Motor neuron (in vitro differentiated cells): Measurements from ENCODE around the gene MSL3B.

Source experiments
- ATAC-seq, 8 experiments: fragments of 200-7000 bp; cut with Tn5 transposase; replicated peaks in 6 of 8; 2 replicates each; pipeline ENCODE4 v1.8.0; 2021; ENCODE audit warnings: mild to moderate bottlenecking in 8 of 8, moderate library complexity in 8 of 8
- H3K27ac ChIP-seq, 2 donors: fragments of 250-450 bp; sonication (Bioruptor Pico); 2 replicates each; pipeline ENCODE4 v1.9.0; 2021; ENCODE audit warnings: antibody characterized with exemption in 2 of 2, mild to moderate bottlenecking in 2 of 2, moderate library complexity in 1 of 2
- H3K4me1 ChIP-seq, 2 donors: fragments of 250-450 bp; sonication (Bioruptor Pico); replicated peaks in 1 of 2; 2 replicates each; pipeline ENCODE4 v1.6.1; 2021; ENCODE audit warnings: antibody characterized with exemption in 2 of 2, mild to moderate bottlenecking in 2 of 2, moderate library complexity in 1 of 2
- H3K4me3 ChIP-seq, 5 donors: fragments of 250-450 bp; sonication (Bioruptor Pico); 2 replicates each; pipeline ENCODE4 v1.9.0; 2021; ENCODE audit warnings: antibody characterized with exemption in 5 of 5, mild to moderate bottlenecking in 5 of 5, moderate library complexity in 4 of 5
- WGBS, 10 experiments: fragments of 450-650 bp; shearing (Covaris generic); methylation state at CpG; one replicate each; pipeline ENCODE4 v1.0.0; 2022; 5-methylcytosine and 5-hydroxymethylcytosine counted together
- in situ Hi-C, 9 experiments: fragments of 400-800 bp; cut with MboI; loops; one replicate each; pipeline ENCODE4 v1.15.0; 2021; ENCODE audit warnings: low sequenced_read_pairs in 9 of 9, low pct_unique_long_range_greater_than_20kb in 2 of 9; ENCODE audit not compliant: unreplicated experiment in 9 of 9

MSL3B gene

DNA sequence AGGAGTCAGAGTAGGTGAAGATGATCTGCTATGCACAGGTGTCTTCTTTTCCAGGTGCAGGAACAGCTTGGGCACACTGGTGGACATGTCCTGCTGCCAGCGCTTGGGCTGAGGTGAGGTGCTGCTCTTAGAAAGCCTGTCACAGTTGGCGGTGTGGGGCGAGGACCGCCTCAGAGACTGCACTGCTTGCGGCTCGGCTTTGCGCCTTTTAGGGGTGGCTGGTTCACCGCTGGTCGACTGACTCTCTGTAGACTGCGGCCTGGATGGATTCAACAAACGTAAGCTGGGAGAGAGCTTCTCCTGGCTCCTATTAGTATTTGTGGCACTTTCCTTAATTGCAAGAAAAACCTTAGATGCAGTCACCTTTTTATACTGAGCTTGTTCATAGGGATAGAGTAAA, 1.7 kb downstream of the MSL3B start:
- Histone ChIP-seq H3K27ac (no peak overlapping the region), H3K4me3 (no peak overlapping the region), H3K4me1 (no peaks in the 10 kb centered on the region)
- 85 to 100% (median 98%) methylated on average over 2 to 10 of the region's 11 CpGs; no CpG with 5 or more reads in 3 of the 10 experiments for WGBS, 10 experiments
- in situ Hi-C loops: no loop called here
- no peak for ATAC-seq

GRCh38 chr2:233865838-233866237, 2.3 kb downstream of the MSL3B start:
- H3K27ac ChIP-seq: no peak overlapping the region

GRCh38 chr2:233862261-233862768, 5.9 kb downstream of the MSL3B start:
- WGBS, 10 experiments: 33 to 94% (median 62%) methylated on average over 1 to 4 of the region's 4 CpGs; no CpG with 5 or more reads in 2 of the 10 experiments
- no peak for ATAC-seq
- Histone ChIP-seq H3K27ac (no peak overlapping the region), H3K4me1 (no peaks in the 10 kb centered on the region), H3K4me3 (no peak overlapping the region)
- in situ Hi-C loops: no loop called here

More at GRCh38 chr2:233865838-233866237, 2.3 kb downstream of the MSL3B start:
- H3K4me3 ChIP-seq: no peak overlapping the region
- no peak for ATAC-seq
- WGBS, 10 experiments: 86 to 100% (median 94%) methylated on average over 2 to 3 of the region's 3 CpGs; no CpG with 5 or more reads in 3 of the 10 experiments
- H3K4me1 ChIP-seq: no peaks in the 10 kb centered on the region
- in situ Hi-C loops: no loop called here

GRCh38 chr2:233858331-233858730, 9.9 kb downstream of the MSL3B start:
- H3K4me3 ChIP-seq: no peak overlapping the region
- no peak for ATAC-seq
- peaks cover 3 to 4% of the 10 kb centered on the region in 2 donors for H3K4me1 ChIP-seq
- H3K27ac ChIP-seq: no peak overlapping the region
- WGBS, 10 experiments: 41 to 90% (median 71%) methylated on average over 1 to 4 of the region's 4 CpGs
- in situ Hi-C loops: no loop called here

DNA sequence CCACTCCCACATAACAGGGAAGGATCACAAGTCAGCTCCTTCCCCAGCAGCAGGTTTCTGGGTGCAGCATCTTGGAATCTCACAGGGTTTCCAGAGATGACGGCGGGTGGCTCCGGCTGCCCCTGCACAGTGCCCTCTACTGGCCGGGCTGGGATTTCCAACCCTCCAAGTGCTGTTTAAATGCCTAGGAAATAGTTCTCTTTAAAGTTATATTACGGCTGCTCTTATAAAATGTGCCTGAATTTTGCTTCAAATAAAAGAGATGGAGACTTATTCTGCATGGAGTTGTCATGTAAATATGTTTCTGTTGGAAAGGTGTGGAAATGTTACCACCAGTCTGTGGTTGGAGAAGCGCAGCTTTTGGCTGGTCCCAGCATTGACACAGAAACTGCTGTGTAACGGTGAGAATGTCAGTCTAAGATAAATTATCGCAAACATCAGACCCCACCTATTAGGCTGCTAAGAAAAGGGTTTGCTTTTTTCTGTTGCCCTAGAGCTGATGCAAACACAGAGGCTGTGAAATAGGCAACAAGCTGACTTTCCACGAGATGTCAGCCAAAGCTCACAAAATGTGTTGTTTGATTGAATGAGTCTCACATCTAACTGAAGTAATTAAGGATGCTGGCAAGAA, 10.6 kb downstream of the MSL3B start:
- Histone ChIP-seq H3K27ac (no peak overlapping the region), H3K4me1 (peaks cover 3 to 9% of the 10 kb centered on the region in 2 donors), H3K4me3 (no peak overlapping the region)
- in situ Hi-C loops: no loop called here
- 48 to 100% (median 90%) methylated on average over 1 to 7 of the region's 9 CpGs; no CpG with 5 or more reads in 1 of the 10 experiments for WGBS, 10 experiments
- peak in 2 of 8 experiments; percentile 4 to 7 for ATAC-seq

GRCh38 chr2:233856184-233856583, 12.0 kb downstream of the MSL3B start:
- WGBS, 10 experiments: 60 to 100% (median 92%) methylated on average over 1 to 5 of the region's 5 CpGs; no CpG with 5 or more reads in 1 of the 10 experiments
- Histone ChIP-seq H3K4me3 (no peak overlapping the region), H3K4me1 (peaks cover 3 to 9% of the 10 kb centered on the region in 2 donors), H3K27ac (no peak overlapping the region)
- in situ Hi-C loops: no loop called here
- ATAC-seq: no peak

GRCh38 chr2:233855345-233855744, 12.8 kb downstream of the MSL3B start:
- H3K4me3 ChIP-seq: peak overlapping the region in 2 of 5 donors; percentile 68 to 71

GRCh38 chr2:233854241-233854981, 13.8 kb downstream of the MSL3B start, which contains the start of gene HJURP:
TSS of gene HJURP (minus strand) at chr2:233854535. CDS start at chr2:233854500, 35 bp downstream.
- ATAC-seq: peak; percentile 94 to 99 (median 96)
- peak within 1 kb of the TSS in 1 of 2 donors; percentile 67 for H3K27ac ChIP-seq
- H3K4me3 ChIP-seq: peak within 1 kb of the TSS; percentile 46 to 71 (median 64)
- peaks cover 3 to 9% of the 10 kb centered on the region in 2 donors for H3K4me1 ChIP-seq
- in situ Hi-C loops: no loop called here
- WGBS, 10 experiments: 0 to 40% (median 2%) methylated on average over 2 to 27 of the region's 60 CpGs; no CpG with 5 or more reads in 3 of the 10 experiments

More at GRCh38 chr2:233855345-233855744, 12.8 kb downstream of the MSL3B start:
- WGBS, 10 experiments: 58 to 100% (median 85%) methylated on average over 1 to 4 of the region's 5 CpGs; no CpG with 5 or more reads in 4 of the 10 experiments
- ATAC-seq: no peak
- Histone ChIP-seq H3K27ac (no peak overlapping the region), H3K4me1 (peaks cover 3 to 9% of the 10 kb centered on the region in 2 donors)
- in situ Hi-C loops: no loop called here

DNA sequence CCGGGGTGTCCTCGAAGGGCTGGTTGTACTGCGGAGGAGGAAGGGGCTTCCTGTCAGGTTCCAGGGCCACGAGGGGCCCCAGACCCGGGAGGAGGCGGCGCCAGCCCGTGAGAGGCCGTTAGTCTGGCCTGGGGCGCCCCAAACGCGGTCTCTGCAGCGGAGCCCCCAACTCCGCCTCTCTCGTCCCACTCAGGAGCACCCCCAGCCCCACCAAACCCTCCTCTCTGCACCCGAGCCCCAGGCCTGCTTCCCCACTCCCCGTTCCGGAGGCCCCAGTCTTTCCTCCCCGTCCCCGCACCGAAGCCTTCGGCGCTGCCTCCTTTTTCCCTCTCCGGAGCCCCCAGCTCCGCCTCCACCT, 14.3 kb downstream of the MSL3B start:
- Histone ChIP-seq H3K4me1 (peaks cover 3 to 9% of the 10 kb centered on the region in 2 donors), H3K27ac (peak overlapping the region in 1 of 2 donors; percentile 37), H3K4me3 (peak overlapping the region; percentile 46 to 71 (median 64))
- in situ Hi-C loops: no loop called here
- no CpG with 5 or more reads among the region's 25 CpGs for WGBS, 10 experiments
- ATAC-seq: no peak

- H3K27ac ChIP-seq: no peak overlapping the region
- peak overlapping the region in 4 of 5 donors; percentile 52 to 71 (median 66) for H3K4me3 ChIP-seq
- H3K4me1 ChIP-seq: peaks cover 3 to 9% of the 10 kb centered on the region in 2 donors
- ATAC-seq: no peak
- 0 to 55% (median 19%) methylated on average over 1 to 6 of the region's 8 CpGs; no CpG with 5 or more reads in 4 of the 10 experiments for WGBS, 10 experiments
- in situ Hi-C loops: no loop called here
These were observed 14.8 kb downstream of the MSL3B start for GRCh38 chr2:233853353-233853752.

DNA sequence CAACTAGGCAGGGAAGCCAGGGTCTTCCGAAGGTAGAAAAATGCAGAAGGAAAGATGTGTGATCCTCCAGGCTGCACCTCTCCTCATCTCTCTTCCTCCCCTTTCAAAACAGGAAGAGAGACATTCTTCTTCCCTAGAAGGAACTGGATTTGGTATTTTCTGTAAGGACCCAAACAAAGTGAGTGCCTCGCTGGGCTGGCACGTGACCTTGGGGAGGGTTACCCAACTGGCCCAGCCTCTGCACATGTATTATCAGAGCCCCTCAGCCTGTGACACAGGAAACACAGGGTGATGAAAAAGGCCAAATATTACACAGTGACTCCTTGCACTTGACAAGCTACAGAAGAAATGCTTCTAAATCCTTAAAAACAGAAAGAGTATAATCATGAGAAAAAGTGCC, 16.1 kb downstream of the MSL3B start:
- Histone ChIP-seq H3K27ac (no peak overlapping the region), H3K4me3 (no peak overlapping the region), H3K4me1 (peaks cover 3 to 9% of the 10 kb centered on the region in 2 donors)
- ATAC-seq: no peak
- 80 to 100% (median 94%) methylated on average over 1 to 3 of the region's 3 CpGs; no CpG with 5 or more reads in 5 of the 10 experiments for WGBS, 10 experiments
- in situ Hi-C loops: no loop called here

- in situ Hi-C loops: no loop called here
- no peak overlapping the region for H3K4me3 ChIP-seq
- whole genome bisulfite sequencing, 10 experiments: 67 to 100% (median 98%) methylated on average over 1 to 6 of the region's 6 CpGs; no CpG with 5 or more reads in 2 of the 10 experiments
- no peak overlapping the region for H3K27ac ChIP-seq
- no peak for ATAC-seq
- H3K4me1 ChIP-seq: peaks cover 3 to 9% of the 10 kb centered on the region in 2 donors
These were observed 17.0 kb downstream of the MSL3B start for GRCh38 chr2:233851169-233851568.

DNA sequence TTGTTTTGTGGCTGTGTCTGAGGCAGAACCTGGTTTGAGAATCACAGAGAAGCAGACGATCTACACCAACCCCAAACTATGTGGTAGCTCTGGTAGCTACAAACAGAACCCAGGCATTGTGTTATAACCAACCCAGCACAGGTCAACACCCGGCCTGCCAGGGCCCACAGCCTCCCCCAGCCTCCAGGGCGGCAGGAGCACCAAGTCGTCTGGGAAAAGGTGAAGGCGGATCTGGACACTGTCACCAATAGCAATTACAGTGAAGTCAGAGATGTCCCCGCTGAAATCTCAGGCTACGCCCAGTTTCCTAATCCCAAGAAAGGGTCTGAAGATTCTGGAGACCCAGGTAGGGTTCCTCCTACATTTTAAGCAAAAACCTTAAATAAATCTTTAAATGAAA, 17.4 kb downstream of the MSL3B start:
- Histone ChIP-seq H3K27ac (no peak overlapping the region), H3K4me3 (no peak overlapping the region), H3K4me1 (peaks cover 3 to 9% of the 10 kb centered on the region in 2 donors)
- WGBS, 10 experiments: 72 to 100% (median 100%) methylated on average over 1 to 4 of the region's 7 CpGs; no CpG with 5 or more reads in 3 of the 10 experiments
- ATAC-seq: no peak
- in situ Hi-C loops: no loop called here
